ENCODE results near the gene REV1.
A peak's percentile ranks its signal among the peaks of the same experiment; 100 is the strongest.
"Not testable (repeated sequence)": the region's sequence is repeated elsewhere in the genome, so short reads cannot be mapped to it uniquely, and the experiment has no call there.

REV1 gene

GRCh38 chr2:99489761-99490622, at the start of gene REV1:
REV1 (minus strand) TSS chr2:99490017; CDS start chr2:99464975, 25,042 bp downstream.
- DNase-seq (ENCODE audit: low read depth): peak; percentile 73

- no peak for DNase-seq (ENCODE audit: low read depth)
These were observed 48.2 kb upstream of the REV1 start for GRCh38 chr2:99537910-99538485.

- DNase-seq (ENCODE audit: low read depth): no peak
These were observed 34.2 kb upstream of the REV1 start for GRCh38 chr2:99524056-99524455.

- no peak for DNase-seq (ENCODE audit: low read depth)
These were observed 32.3 kb upstream of the REV1 start for GRCh38 chr2:99522157-99522556.

- DNase-seq (ENCODE audit: low read depth): no peak
These were observed 31.0 kb upstream of the REV1 start for GRCh38 chr2:99520813-99521212.

GRCh38 chr2:99520195-99520594, 30.4 kb upstream of the REV1 start:
- no peak for DNase-seq (ENCODE audit: low read depth)

GRCh38 chr2:99514357-99514756, 24.5 kb upstream of the REV1 start:
- DNase-seq (ENCODE audit: low read depth): no peak

GRCh38 chr2:99512181-99512591, 22.4 kb upstream of the REV1 start:
- no peak for DNase-seq (ENCODE audit: low read depth)

- DNase-seq (ENCODE audit: low read depth): no peak
These were observed 19.6 kb upstream of the REV1 start for GRCh38 chr2:99509387-99509786.

GRCh38 chr2:99507937-99508818, 18.4 kb upstream of the REV1 start:
- no peak for DNase-seq (ENCODE audit: low read depth)

GRCh38 chr2:99504844-99505584, 15.2 kb upstream of the REV1 start:
- DNase-seq (ENCODE audit: low read depth): no peak

- not testable (repeated sequence) for DNase-seq (ENCODE audit: low read depth)
These were observed 14.0 kb upstream of the REV1 start for GRCh38 chr2:99503662-99504416.

GRCh38 chr2:99496021-99496420, 6.2 kb upstream of the REV1 start:
- no peak for DNase-seq (ENCODE audit: low read depth)

- DNase-seq (ENCODE audit: low read depth): no peak
These were observed 5.5 kb upstream of the REV1 start for GRCh38 chr2:99495115-99495860.

GRCh38 chr2:99492721-99493120, 2.9 kb upstream of the REV1 start:
- DNase-seq (ENCODE audit: low read depth): no peak

GRCh38 chr2:99490623-99491461, 1.0 kb upstream of the REV1 start:
- DNase-seq (ENCODE audit: low read depth): no peak

- DNase-seq (ENCODE audit: low read depth): no peak
These were observed 605 bp downstream of the REV1 start for GRCh38 chr2:99489063-99489760.

- DNase-seq (ENCODE audit: low read depth): no peak
These were observed 1.2 kb downstream of the REV1 start for GRCh38 chr2:99488539-99489062.

- DNase-seq (ENCODE audit: low read depth): no peak
These were observed 1.9 kb downstream of the REV1 start for GRCh38 chr2:99487906-99488305.

All from non-pigmented ciliary epithelial cell (primary cell).